Transverse colon (tissue), 4 donors: ENCODE results near the gene ZNF396. TPM values are rescaled to one million over a fixed set of nuclear protein-coding genes. Genes with fewer than 3 reads are reported as not detected.

ENCODE experiments used
- DNase-seq: peaks from one replicate; pipeline ENCODE4 v3.0.0-alpha.2; 2019
- H3K27ac ChIP-seq, 4 donors: fragments of 200-600 bp; sonication (generic); 2 replicates each; pipeline ENCODE4 v1.5.1; 2016 to 2018; ENCODE audit warnings: inconsistent platforms in 4 of 4
- H3K27me3 ChIP-seq: fragments of 200-600 bp; sonication (generic); 2 replicates; pipeline ENCODE4 v1.5.1; 2017; ENCODE audit warnings: inconsistent platforms
- H3K36me3 ChIP-seq, 4 donors: fragments of 200-600 bp; sonication (generic); 2 replicates each; pipeline ENCODE4 v1.5.1; 2017 to 2019; ENCODE audit warnings: inconsistent platforms in 4 of 4
- H3K4me1 ChIP-seq, 4 donors: fragments of 200-600 bp; sonication (generic); 2 replicates each; pipeline ENCODE4 v1.5.1; 2017 to 2020; ENCODE audit warnings: inconsistent platforms in 4 of 4
- H3K4me3 ChIP-seq, 4 donors: fragments of 200-600 bp; sonication (generic); 1 replicate in 1 of 4; 2 replicates in 3 of 4; pipeline versions ENCODE4 v1.5.1 to v1.6.1; 2017 to 2019; ENCODE audit warnings: inconsistent platforms in 4 of 4
- H3K9me3 ChIP-seq, 2 donors: fragments of 200-600 bp; sonication (generic); 2 replicates each; pipeline ENCODE4 v1.5.1; 2017 to 2019; ENCODE audit warnings: inconsistent platforms in 2 of 2
- EP300 ChIP-seq: sonication (generic); formaldehyde crosslinking; IDR thresholded peaks from one replicate; pipeline ENCODE4 v1.6.1; 2017; ENCODE audit warnings: antibody characterized with exemption, low read depth
- POLR2A ChIP-seq: fragments of 450-650 bp; IDR thresholded peaks from one replicate; pipeline ENCODE4 v1.6.1; 2016; ENCODE audit warnings: antibody characterized with exemption, mild to moderate bottlenecking, moderate library complexity
- POLR2AphosphoS5 ChIP-seq, 3 donors: sonication (generic); formaldehyde crosslinking; IDR thresholded peaks; one replicate each; pipeline ENCODE4 v1.6.1; 2016; ENCODE audit warnings: antibody characterized with exemption in 3 of 3
- WGBS, 2 donors: methylation state at CpG; one replicate each; pipeline ENCODE4 v1.1.5; 2018; ENCODE audit warnings: low coverage in 1 of 2; 5-methylcytosine and 5-hydroxymethylcytosine counted together
- in situ Hi-C, 4 donors: fragments of 200-750 bp; cut with MboI; loops; one replicate each; pipeline versions ENCODE4 v1.15.0 to v1.15.1; 2017; ENCODE audit warnings: low sequenced_read_pairs in 3 of 4, low pct_ligation_motif_present in 1 of 4, low pct_unique_long_range_greater_than_20kb in 1 of 4
- intact Hi-C: fragments of 100-400 bp; cut with DNase I; formaldehyde crosslinking; loops from one replicate; pipeline ENCODE4 v1.15.1; 2023; ENCODE audit warnings: low total_unique reads
- total RNA-seq, 4 donors: library from RNA; depleted of rRNA; stranded (reverse); fragments of >200 nt; gene quantifications; one replicate each; pipeline ENCODE4 v1.1.0, GENCODE V29; 2016
- TF ChIP-seq, protein P1 (sequence below), 5 experiments: fragments of 200-600 bp in 3 of 5; fragments of 450-650 bp in 2 of 5; sonication (generic) in 3 of 5; IDR thresholded peaks; 1 replicate in 2 of 5; 2 replicates in 3 of 5; pipeline ENCODE4 v1.5.1; 2016 to 2017; ENCODE audit warnings: antibody characterized with exemption in 5 of 5, inconsistent platforms in 3 of 5, mild to moderate bottlenecking in 2 of 5, moderate library complexity in 1 of 5

ZNF396 gene
- total RNA-seq, 4 donors from 2014 or later, result 2.7 to 11.6 (median 3.3) TPM; not detected in 1

DNA sequence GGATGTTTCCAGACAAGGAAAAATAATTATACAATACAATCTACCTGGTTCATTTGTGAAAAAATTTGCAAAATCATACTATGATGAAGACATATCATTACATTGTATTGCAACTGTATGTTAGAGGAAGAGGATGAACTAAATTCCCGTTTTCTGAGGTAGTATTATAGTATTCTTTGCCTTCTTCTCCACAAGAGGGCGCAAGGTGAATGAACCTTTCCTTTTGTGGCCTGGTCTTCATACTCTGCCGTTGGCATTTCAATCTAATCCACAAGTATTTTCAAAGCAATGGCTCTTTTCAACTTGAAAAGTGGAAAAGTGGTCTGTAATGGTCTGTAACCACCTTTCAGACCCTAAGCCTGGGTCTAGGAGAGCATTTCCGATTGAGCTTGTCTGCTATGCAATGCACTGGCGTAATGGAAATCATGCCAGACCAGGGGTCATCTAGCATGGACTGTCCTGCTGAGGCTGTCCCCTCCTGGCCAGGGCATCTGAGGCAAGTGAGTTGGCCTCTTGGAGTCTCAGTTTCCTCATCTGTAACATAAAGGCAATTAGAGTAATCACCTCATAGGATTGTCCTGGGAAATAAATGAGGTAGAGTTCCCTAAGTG lies 30.8 kb upstream of the ZNF396 start:
- no peaks in the 10 kb centered on the region for H3K27me3 ChIP-seq
- intact Hi-C loops, result no loop called here
- no peaks in the 10 kb centered on the region for H3K36me3 ChIP-seq
- in situ Hi-C loops, result no loop called here
- no peaks in the 10 kb centered on the region for H3K9me3 ChIP-seq
- 0 to 32% methylated on average over 3 to 5 of the region's 5 CpGs for WGBS, 2 donors
- H3K4me1 ChIP-seq, result peaks cover 0 to 39% (median 23%) of the 10 kb centered on the region in 4 donors
- TF ChIP-seq POLR2AphosphoS5 (IDR thresholded peaks at IDR 0.05) (no peak), EP300 (no peak), POLR2A (no peak)
- TF ChIP-seq, protein P1, sequence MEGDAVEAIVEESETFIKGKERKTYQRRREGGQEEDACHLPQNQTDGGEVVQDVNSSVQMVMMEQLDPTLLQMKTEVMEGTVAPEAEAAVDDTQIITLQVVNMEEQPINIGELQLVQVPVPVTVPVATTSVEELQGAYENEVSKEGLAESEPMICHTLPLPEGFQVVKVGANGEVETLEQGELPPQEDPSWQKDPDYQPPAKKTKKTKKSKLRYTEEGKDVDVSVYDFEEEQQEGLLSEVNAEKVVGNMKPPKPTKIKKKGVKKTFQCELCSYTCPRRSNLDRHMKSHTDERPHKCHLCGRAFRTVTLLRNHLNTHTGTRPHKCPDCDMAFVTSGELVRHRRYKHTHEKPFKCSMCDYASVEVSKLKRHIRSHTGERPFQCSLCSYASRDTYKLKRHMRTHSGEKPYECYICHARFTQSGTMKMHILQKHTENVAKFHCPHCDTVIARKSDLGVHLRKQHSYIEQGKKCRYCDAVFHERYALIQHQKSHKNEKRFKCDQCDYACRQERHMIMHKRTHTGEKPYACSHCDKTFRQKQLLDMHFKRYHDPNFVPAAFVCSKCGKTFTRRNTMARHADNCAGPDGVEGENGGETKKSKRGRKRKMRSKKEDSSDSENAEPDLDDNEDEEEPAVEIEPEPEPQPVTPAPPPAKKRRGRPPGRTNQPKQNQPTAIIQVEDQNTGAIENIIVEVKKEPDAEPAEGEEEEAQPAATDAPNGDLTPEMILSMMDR (IDR thresholded peaks at IDR 0.05), result peak; percentile 75 to 84 (median 77)
- H3K4me3 ChIP-seq, result no peak overlapping the region
- H3K27ac ChIP-seq, result peak overlapping the region in 3 of 4 donors; percentile 41 to 62 (median 54)
- DNase-seq, result peak; percentile 29

DNA sequence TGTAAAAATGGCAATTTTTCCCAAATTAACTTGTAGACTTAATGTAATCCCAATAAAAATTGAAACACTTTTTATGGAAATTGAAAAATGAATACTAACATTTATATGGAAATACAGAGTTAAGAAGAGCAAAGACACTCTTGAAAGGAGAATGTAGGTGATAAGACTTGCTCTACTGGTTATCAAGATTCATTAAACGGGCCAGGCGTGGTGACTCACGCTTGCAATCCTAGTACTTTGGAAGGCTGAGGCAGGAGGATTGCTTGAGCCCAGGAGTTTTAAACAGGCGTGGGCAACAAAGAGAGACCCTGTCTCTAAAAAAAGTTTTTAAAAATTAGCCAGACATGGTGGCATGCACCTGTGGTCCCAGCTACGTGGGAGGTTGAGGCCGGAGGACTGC lies 29.5 kb upstream of the ZNF396 start:
- Histone ChIP-seq H3K9me3 (no peaks in the 10 kb centered on the region), H3K36me3 (no peaks in the 10 kb centered on the region), H3K27ac (no peak overlapping the region), H3K4me3 (no peak overlapping the region), H3K27me3 (no peaks in the 10 kb centered on the region), H3K4me1 (peaks cover 0 to 30% (median 17%) of the 10 kb centered on the region in 4 donors)
- DNase-seq, result peak; percentile 26
- TF ChIP-seq POLR2AphosphoS5 (IDR thresholded peaks at IDR 0.05), result no peak
- TF ChIP-seq POLR2A, result no peak
- TF ChIP-seq, protein P1 (IDR thresholded peaks at IDR 0.05), result no peak
- no peak for TF ChIP-seq EP300
- in situ Hi-C loops, result no loop called here
- WGBS, 2 donors, result 76 to 86% methylated on average over 6 of the region's 6 CpGs
- intact Hi-C loops, result no loop called here

DNA sequence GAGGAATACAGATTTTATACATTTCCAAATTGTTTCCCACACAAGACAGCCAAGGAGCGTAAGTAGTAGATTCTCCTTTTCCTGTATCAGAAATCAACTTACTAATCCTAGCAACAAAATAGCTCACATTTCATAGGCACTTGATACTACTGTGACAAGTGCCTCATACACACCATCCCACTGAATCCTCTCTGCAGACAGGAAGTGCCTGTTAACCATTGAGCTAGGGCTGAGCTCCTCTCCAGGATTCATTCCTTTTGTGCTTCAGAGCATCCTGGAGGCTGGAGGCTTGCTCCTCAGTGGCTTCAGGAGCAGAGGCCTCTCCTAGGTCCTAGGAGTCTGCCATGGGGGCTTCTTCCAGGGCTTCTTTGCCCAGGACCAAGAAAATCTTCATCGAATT lies 20.8 kb upstream of the ZNF396 start:
- Histone ChIP-seq H3K4me3 (no peak overlapping the region), H3K36me3 (no peaks in the 10 kb centered on the region), H3K4me1 (no peaks in the 10 kb centered on the region), H3K27me3 (no peaks in the 10 kb centered on the region), H3K9me3 (no peaks in the 10 kb centered on the region), H3K27ac (no peak overlapping the region)
- no peak for TF ChIP-seq POLR2A
- TF ChIP-seq, protein P1 (IDR thresholded peaks at IDR 0.05), result no peak
- TF ChIP-seq EP300, result no peak
- no peak for TF ChIP-seq POLR2AphosphoS5 (IDR thresholded peaks at IDR 0.05)
- DNase-seq, result no peak
- WGBS, 2 donors, result 87 to 100% methylated on average over 1 to 2 of the region's 2 CpGs
- in situ Hi-C loops (loop anchor here (25.0 kb wide), 2 partner anchors 539 to 564 kb away; partner anchors contain the start of gene RMP24 (in 3 of the 4)), intact Hi-C loops (loop anchor here (10.0 kb wide), 1 partner anchor 887 kb away; no protein-coding TSS in a partner anchor)

DNA sequence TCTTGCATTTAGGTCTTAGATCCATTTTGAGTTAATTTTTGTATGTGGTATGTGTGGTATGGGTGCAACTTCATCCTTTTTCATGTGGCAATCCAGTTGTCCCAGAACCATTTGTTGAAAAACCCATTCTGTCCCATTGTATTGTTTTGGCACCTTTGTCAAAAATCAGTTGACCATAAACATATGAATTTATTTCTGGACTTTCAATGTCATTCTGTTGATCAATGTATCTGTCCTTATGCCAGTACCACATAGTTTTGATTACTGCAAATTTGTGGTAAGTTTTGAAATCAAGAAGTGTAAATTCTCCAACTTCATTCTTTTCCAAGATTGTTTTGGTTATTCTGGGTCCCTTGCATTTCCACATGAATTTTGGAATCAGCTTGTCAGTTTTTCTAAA lies 16.6 kb upstream of the ZNF396 start:
- intact Hi-C loops (loop anchor here (10.0 kb wide), 1 partner anchor 891 kb away; no protein-coding TSS in a partner anchor), in situ Hi-C loops (loop anchor here (25.0 kb wide), 2 partner anchors 544 to 569 kb away; partner anchors contain the start of gene RMP24 (in 3 of the 4))
- no peak for DNase-seq
- Histone ChIP-seq H3K36me3 (no peaks in the 10 kb centered on the region), H3K27me3 (no peaks in the 10 kb centered on the region), H3K27ac (no peak overlapping the region), H3K4me1 (no peaks in the 10 kb centered on the region), H3K9me3 (no peaks in the 10 kb centered on the region), H3K4me3 (no peak overlapping the region)
- no peak for TF ChIP-seq EP300
- TF ChIP-seq, protein P1 (IDR thresholded peaks at IDR 0.05), result no peak
- no peak for TF ChIP-seq POLR2A
- no peak for TF ChIP-seq POLR2AphosphoS5 (IDR thresholded peaks at IDR 0.05)
